NOMO-1 (cell line): ENCODE measurements around the gene SNRNP48.

Experiments used
- DNase-seq, 2 experiments: peaks; one replicate each; lab custom pipeline; 2025; ENCODE audit not compliant: unreplicated experiment in 2 of 2; lab: John Stamatoyannopoulos, UW

SNRNP48 gene

GRCh38 chr6:7589949-7590917, at the start of gene SNRNP48:
SNRNP48 (plus strand) TSS chr6:7590198; CDS start chr6:7590258, 60 bp downstream.
- DNase-seq: peak; percentile 92 to 93

DNA sequence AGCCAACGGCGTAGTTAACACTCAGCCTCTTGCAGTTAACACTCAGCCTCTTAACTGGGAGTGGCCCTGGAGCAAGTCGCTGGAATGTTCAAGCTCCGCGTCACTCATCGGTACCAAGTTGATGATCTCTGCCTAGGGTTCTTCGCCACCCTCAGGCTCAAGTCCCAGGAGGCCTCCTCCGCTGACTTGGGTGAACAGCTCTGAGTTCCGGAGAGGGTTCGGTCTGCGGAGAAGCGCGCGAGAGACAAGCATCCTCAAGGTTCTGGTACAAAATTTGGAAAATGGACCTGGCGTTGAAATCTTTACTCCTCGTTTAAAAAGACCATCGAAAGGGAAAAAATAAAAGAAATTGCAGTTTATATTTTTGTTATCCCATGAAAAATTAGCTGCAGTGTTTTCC, 49.4 kb upstream of the SNRNP48 start:
- no peak for DNase-seq

DNA sequence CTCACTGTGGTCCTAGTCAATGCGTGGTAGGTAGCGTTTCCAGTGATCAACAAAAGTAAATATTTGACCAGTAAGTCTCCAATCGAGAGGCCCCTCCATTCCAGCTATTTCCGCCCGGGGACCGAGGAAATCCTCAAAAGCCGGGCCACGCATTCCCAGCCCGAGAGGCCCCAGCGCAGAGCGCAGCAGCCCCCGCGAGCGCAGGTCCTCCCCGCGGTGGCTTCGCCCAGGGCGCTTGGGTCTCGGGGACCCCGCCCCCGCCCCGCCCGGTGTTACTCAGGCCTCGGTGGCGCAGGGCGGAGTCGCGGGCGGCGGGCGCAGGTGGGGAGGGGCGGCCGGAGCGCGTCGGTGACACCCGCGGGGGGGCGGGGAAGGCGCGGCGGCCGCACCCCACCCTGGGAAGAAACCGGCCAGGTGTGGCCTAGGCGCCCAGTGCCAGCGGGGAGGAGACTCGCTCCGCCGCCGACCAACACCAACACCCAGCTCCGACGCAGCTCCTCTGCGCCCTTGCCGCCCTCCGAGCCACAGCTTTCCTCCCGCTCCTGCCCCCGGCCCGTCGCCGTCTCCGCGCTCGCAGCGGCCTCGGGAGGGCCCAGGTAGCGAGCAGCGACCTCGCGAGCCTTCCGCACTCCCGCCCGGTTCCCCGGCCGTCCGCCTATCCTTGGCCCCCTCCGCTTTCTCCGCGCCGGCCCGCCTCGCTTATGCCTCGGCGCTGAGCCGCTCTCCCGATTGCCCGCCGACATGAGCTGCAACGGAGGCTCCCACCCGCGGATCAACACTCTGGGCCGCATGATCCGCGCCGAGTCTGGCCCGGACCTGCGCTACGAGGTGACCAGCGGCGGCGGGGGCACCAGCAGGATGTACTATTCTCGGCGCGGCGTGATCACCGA, 48.6 kb upstream of the SNRNP48 start, which contains the start of gene DSP:
Gene DSP (plus strand): TSS at position 497 of the 890 bp plus-strand sequence. CDS start 245 bp downstream, at position 742.
- no peak for DNase-seq

DNA sequence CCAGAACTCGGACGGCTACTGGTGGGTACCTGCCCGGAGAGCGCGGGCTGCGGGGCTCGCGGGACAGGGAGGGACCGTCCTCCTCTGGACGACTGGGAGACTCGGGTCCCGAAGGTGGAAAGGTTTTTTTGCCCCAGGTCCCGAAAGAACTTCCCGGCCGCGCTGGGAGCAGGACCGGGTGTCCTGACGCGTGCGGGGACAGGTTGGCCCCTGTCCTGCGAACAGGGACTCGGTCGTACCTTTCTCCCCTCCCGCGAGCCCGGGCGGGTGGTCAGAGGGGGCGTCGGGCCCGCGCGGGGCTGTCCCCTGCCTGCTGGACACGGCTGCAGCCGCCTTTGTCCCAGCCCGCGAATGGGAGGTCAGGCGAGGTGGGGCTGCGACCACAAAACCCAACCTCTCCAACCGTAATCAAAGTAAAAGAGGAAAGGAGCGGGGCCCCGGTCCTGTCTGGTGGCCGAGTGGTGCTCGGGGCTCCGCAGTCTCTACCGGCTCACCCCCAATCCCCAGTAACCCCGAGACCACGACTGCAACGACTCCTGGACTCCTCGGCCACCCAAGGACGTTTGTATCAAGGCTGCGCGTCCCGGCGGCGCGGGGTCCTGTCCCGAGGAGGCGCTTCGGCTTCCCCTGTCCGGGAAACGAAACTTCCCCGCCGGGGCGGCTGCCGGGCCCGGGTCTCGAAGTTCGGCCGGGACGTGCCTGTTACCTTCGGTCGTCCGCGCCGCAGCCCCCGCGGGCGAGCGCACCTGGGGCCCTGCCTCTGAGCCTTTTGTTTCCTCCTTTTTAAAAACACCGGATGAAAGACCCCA, 47.7 kb upstream of the SNRNP48 start:
- no peak for DNase-seq

GRCh38 chr6:7542874-7543624, 46.9 kb upstream of the SNRNP48 start:
- DNase-seq: no peak

- DNase-seq: no peak
These were observed 46.1 kb upstream of the SNRNP48 start for GRCh38 chr6:7543789-7544424.

DNA sequence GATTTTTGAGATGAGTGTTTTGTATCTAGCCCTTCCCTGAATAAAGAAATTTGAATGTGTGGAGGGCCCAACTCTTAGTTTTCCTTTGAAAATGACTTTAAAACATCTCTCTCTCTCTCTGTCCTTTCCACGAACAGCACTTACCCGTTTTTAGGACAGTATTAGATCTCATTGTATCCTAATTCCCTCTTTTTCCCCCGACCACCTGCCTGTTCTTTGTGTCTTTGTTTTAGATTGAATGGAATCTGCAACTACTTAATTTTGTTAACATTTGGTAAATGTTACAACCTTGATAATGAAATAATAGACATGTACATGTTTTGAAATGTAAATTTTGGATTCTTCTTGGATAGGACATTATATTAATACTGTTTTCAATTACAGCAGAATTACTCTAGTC, 45.4 kb upstream of the SNRNP48 start:
- no peak for DNase-seq

DNA sequence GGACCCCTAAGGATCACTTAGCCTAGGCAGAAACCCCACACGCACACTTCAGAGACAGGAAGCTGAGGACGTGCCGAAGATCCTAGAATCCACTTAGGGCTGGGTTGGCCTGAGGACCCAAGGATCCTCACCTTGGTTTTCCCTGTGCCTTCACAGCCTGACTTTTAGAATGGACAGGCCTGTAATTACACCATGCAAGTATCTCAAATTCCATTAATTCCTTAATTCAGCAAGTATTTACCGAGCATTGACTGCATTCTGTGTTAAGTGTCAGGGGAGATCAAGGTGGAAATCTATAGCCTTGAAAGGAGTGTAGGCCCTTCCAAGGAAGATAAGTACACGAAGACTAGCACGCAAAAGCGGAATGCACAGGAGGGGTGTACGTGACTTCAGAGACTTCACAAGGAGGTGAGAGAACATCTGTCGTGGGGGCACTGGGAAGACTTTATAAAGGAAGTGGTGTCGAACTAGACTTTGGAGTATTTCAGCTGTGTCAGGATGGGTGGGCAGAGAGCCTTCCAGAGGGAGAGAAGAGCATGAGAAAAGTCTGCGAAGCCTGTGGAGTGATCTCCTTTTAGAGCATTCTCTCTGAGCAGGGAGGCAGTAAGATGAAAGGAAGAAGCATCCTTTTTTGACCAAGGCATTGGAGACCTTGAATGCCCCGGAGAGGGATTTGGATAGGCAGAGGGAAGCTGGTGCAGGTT, 44.5 kb upstream of the SNRNP48 start:
- no peak for DNase-seq

- no peak for DNase-seq
These were observed 44.0 kb upstream of the SNRNP48 start for GRCh38 chr6:7546020-7546369.

DNA sequence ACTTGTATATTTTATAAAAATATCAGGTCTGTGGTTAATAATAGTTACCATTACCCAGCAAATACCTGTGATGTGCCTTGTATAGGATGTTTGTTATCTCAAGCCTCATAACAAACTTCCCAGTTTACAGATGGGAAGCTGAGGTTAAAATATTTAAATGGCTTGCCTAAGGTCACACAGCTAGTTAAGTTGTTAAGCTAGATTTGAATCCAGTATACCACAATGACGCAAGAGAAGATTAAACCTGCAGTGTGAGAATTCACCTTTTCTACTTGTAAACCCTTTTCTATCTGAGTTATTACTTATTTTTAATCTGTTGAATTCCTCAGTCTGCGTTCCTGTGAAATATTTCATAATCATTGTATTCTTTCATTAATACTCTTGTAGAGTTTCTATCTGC, 43.6 kb upstream of the SNRNP48 start:
- no peak for DNase-seq

GRCh38 chr6:7546896-7547295, 43.1 kb upstream of the SNRNP48 start:
- no peak for DNase-seq

DNA sequence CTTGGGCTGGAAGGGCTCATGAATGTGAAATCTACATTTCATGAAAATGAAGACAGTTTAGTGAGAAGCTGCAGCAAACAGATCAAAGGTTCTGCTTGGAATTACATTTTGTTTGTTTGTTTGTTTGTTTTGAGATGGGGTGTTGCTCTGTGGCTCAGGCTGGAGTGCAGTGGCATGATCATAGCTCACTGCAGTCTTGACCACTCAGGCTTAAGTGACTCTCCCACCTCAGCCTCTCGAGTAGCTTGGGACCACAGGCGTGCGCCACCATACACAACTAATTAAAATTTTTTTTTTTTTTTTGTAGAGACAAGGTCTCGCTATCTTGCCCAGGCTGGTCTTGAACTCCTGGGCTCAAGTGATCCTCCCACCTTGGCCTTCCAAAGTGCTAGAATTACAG, 42.7 kb upstream of the SNRNP48 start:
- DNase-seq: no peak

- DNase-seq: no peak
These were observed 39.6 kb upstream of the SNRNP48 start for GRCh38 chr6:7550433-7550801.

GRCh38 chr6:7554533-7555275, 35.3 kb upstream of the SNRNP48 start:
- no peak for DNase-seq

GRCh38 chr6:7555671-7556070, 34.3 kb upstream of the SNRNP48 start:
- DNase-seq: no peak

GRCh38 chr6:7556394-7557106, 33.4 kb upstream of the SNRNP48 start:
- DNase-seq: no peak

GRCh38 chr6:7557652-7558051, 32.3 kb upstream of the SNRNP48 start:
- DNase-seq: no peak

- DNase-seq: no peak
These were observed 31.2 kb upstream of the SNRNP48 start for GRCh38 chr6:7558781-7559180.
